Kidney (tissue), 22 donors: Measurements from ENCODE around the gene MAP10. TPM values are rescaled to one million over a fixed set of nuclear protein-coding genes. Genes with fewer than 3 reads are reported as not detected.
A peak's percentile ranks its signal among the peaks of the same experiment; 100 is the strongest.

ENCODE experiments used
- DNase-seq, 5 donors: peaks; one replicate each; pipeline ENCODE4 v3.0.0-alpha.2; 2013 to 2020
- FAIRE-seq: peaks from 2 replicates; lab custom pipeline; 2012; peaks lifted over from hg19 to GRCh38; lab: Jason Lieb, UNC
- H3K27ac ChIP-seq, 2 donors: one replicate each; pipeline ENCODE4 v1.7.0; 2013; ENCODE audit warnings: low read depth in 2 of 2, low read length in 2 of 2, inconsistent platforms in 1 of 2
- H3K27me3 ChIP-seq: one replicate; pipeline ENCODE4 v1.7.1; 2013; ENCODE audit warnings: low read length, inconsistent platforms; ENCODE audit not compliant: control insufficient read depth, insufficient read depth
- H3K36me3 ChIP-seq, 3 donors: one replicate each; pipeline versions ENCODE4 v1.7.0 to v1.7.1; 2013; ENCODE audit warnings: low read length in 3 of 3, control low read depth in 1 of 3, inconsistent platforms in 1 of 3; ENCODE audit not compliant: insufficient read depth in 3 of 3, control insufficient read depth in 2 of 3
- H3K4me1 ChIP-seq, 3 donors: one replicate each; pipeline versions ENCODE4 v1.7.0 to v1.7.1; 2013; ENCODE audit warnings: low read length in 3 of 3, inconsistent platforms in 1 of 3, low read depth in 1 of 3; ENCODE audit not compliant: control insufficient read depth in 2 of 3, insufficient read depth in 2 of 3
- H3K4me3 ChIP-seq, 3 donors: one replicate each; pipeline versions ENCODE4 v1.7.0 to v1.8.1; 2013; ENCODE audit warnings: low read length in 3 of 3, control low read depth in 1 of 3, inconsistent platforms in 1 of 3
- H3K9ac ChIP-seq, 3 donors: one replicate each; pipeline versions ENCODE4 v1.7.0 to v1.7.1; 2013; ENCODE audit warnings: low read length in 3 of 3, control low read depth in 1 of 3, inconsistent platforms in 1 of 3
- H3K9me3 ChIP-seq, 3 donors: one replicate each; pipeline versions ENCODE4 v1.7.0 to v1.7.1; 2013; ENCODE audit warnings: low read length in 3 of 3, control low read depth in 1 of 3, inconsistent platforms in 1 of 3; ENCODE audit not compliant: control insufficient read depth in 2 of 3, insufficient read depth in 1 of 3
- CTCF ChIP-seq: IDR thresholded peaks from 3 replicates; pipeline ENCODE4 v1.5.1; 2012; ENCODE audit warnings: mild to moderate bottlenecking, moderate library complexity, borderline replicate concordance; ENCODE audit not compliant: insufficient read depth; ENCODE audit errors: extremely low read depth
- intact Hi-C: fragments of 100-400 bp; cut with DNase I; formaldehyde crosslinking; loops from one replicate; pipeline ENCODE4 v1.11.1; 2022
- long read RNA-seq, 10 donors: library from polyadenylated mRNA in 1 of 10; unstranded in 1 of 10; transcript quantifications; one replicate each; pipeline ENCODE4 v2.0.0 and lab custom pipeline, GENCODE V29; 2021 to 2026
- polyA plus RNA-seq: library from polyadenylated mRNA; stranded (reverse); fragments of 350-450 nt; fragmentation: Illumina TruSeq; extraction: RNeasy Lipid Tissue Mini Kit (QIAGEN cat#74804); gene quantifications from one replicate; pipeline ENCODE4 v1.2.3, GENCODE V29; 2014; ENCODE audit warnings: low read depth, low replicate concordance; ENCODE audit not compliant: insufficient read depth
- total RNA-seq: library from RNA; stranded (reverse); fragmentation: NEBNext Ultra II Directional; extraction: Animal tissue kit (Norgen Biotek cat#: 25700); gene quantifications from one replicate; pipeline ENCODE4 v1.2.1, GENCODE V29; 2021
- donor health status: control.
- donor health status: control.
- donor health status: control.
- donor health status: control.
- donor health status: control.
- donor health status: DM: yes; HTN: yes; CAD: no.
- donor health status: Normal renal cell carcinoma (clear cell type).

Gene MAP10
- 3.8 TPM for total RNA-seq
- 1.1 TPM for polyA plus RNA-seq
- long read RNA-seq, donor 1, transcript MAP10-201 (1 exons, 3,516 nt) = major isoform, 9 of 9 reads
- long read RNA-seq, donor 1, partial matches to known transcripts = 0 of 9 reads
- long read RNA-seq, donor 1, other reads (novel, unspliced or antisense) = 0 of 9 reads
- long read RNA-seq, donor 2, transcript MAP10-201 (1 exons, 3,516 nt) = major isoform, 7 of 7 reads
- long read RNA-seq, donor 2, partial matches to known transcripts = 0 of 7 reads
- long read RNA-seq, donor 2, other reads (novel, unspliced or antisense) = 0 of 7 reads
- long read RNA-seq, donor 3, transcript MAP10-201 (1 exons, 3,516 nt) = major isoform, 8 of 8 reads
- long read RNA-seq, donor 3, partial matches to known transcripts = 0 of 8 reads
- long read RNA-seq, donor 3, other reads (novel, unspliced or antisense) = 0 of 8 reads
- long read RNA-seq, donor 4, transcript MAP10-201 (1 exons, 3,516 nt) = major isoform, 11 of 11 reads
- long read RNA-seq, donor 4, partial matches to known transcripts = 0 of 11 reads
- long read RNA-seq, donor 4, other reads (novel, unspliced or antisense) = 0 of 11 reads
- long read RNA-seq, donor 5, partial matches to known transcripts = 0 of 1 reads
- long read RNA-seq, donor 5, other reads (novel, unspliced or antisense) = 0 of 1 reads
- long read RNA-seq, donor 6, partial matches to known transcripts = 0 of 1 reads
- long read RNA-seq, donor 6, other reads (novel, unspliced or antisense) = 0 of 1 reads
- long read RNA-seq, donor 7, partial matches to known transcripts = 0 of 3 reads
- long read RNA-seq, donor 7, other reads (novel, unspliced or antisense) = 0 of 3 reads
- long read RNA-seq, donor 8, transcript MAP10-201 (1 exons, 3,516 nt) = major isoform, 7 of 7 reads
- long read RNA-seq, donor 8, partial matches to known transcripts = 0 of 7 reads
- long read RNA-seq, donor 8, other reads (novel, unspliced or antisense) = 0 of 7 reads
- long read RNA-seq, donor 9, transcript MAP10-201 (1 exons, 3,516 nt) = major isoform, 6 of 6 reads
- long read RNA-seq, donor 9, partial matches to known transcripts = 0 of 6 reads
- long read RNA-seq, donor 9, other reads (novel, unspliced or antisense) = 0 of 6 reads
- long read RNA-seq, donor 10, transcript MAP10-201 (1 exons, 3,516 nt) = major isoform, 6 of 6 reads
- long read RNA-seq, donor 10, partial matches to known transcripts = 0 of 6 reads
- long read RNA-seq, donor 10, other reads (novel, unspliced or antisense) = 0 of 6 reads

- TF ChIP-seq CTCF = no peak
- H3K9ac ChIP-seq = peak within 1 kb of the TSS; percentile 53 to 66 (median 61)
- H3K27ac ChIP-seq = peak within 1 kb of the TSS; percentile 59 to 75
- H3K4me3 ChIP-seq = peak within 1 kb of the TSS; percentile 52 to 78 (median 74)
- H3K27me3 ChIP-seq = no peaks in the 10 kb centered on the region
- intact Hi-C loops = no loop called here
- FAIRE-seq = no peak
- peak; percentile 85 to 94 (median 92) for DNase-seq
- H3K4me1 ChIP-seq = peaks cover 4 to 9% (median 4%) of the 10 kb centered on the region in 3 donors
- H3K9me3 ChIP-seq = peaks cover 0 to 11% (median 0%) of the 10 kb centered on the region in 3 donors
- H3K36me3 ChIP-seq = no peaks in the 10 kb centered on the region
Measured at GRCh38 chr1:232805269-232806185, at the start of gene MAP10. TSS of gene MAP10 (plus strand) at chr1:232805416. CDS start at chr1:232805450, 34 bp downstream.

DNA sequence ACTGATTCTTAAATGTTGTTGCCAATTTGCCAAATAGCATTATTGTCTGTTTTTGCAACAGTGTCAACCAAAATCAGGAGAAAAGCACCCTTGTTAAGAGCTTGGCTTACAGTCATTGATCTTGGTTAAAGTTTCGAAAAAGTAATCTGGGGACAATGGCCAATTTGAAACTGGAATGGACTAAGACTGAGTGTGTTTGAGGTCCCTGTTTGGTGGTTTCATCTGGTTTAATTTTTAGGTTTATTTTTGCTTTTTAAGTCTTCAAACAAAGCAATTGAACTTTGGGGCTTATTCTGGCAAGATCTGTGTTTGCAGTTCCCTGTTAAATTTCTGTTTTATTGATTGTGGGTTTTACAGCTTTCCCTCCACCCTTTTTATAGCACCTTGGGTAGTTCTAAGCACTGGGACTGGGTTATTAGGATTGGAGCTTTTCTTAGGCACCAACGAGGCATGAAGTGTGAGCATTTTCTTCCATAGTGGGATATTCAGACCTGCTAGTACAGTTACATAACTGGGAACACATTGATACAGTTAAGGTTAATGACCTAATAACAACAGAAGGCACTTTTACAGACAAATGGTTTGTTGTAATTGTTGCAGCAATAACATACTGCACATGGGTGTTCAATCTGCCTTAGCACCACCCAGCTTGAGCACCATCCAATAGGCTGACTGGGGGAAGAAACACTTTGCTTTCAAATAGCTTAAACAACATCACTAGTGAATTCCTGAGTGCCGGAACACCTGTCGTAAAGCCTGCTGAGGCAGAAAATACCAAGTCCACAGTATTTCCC, 40.6 kb upstream of the MAP10 start:
- H3K4me3 ChIP-seq = peak overlapping the region in 1 of 3 donors; percentile 17
- FAIRE-seq = no peak
- no peaks in the 10 kb centered on the region for H3K27me3 ChIP-seq
- H3K9ac ChIP-seq = no peak overlapping the region
- TF ChIP-seq CTCF = no peak
- DNase-seq = peak in 4 of 5 donors; percentile 43 to 88 (median 78)
- H3K4me1 ChIP-seq = peaks cover 3 to 8% (median 3%) of the 10 kb centered on the region in 3 donors
- no peaks in the 10 kb centered on the region for H3K36me3 ChIP-seq
- no peak overlapping the region for H3K27ac ChIP-seq
- no peaks in the 10 kb centered on the region for H3K9me3 ChIP-seq
- intact Hi-C loops = no loop called here
